MM.1S (cell line): ENCODE data around the gene IDH2.

Experiments used
- CTCF ChIP-seq: fragments of 300-600 bp; sonication (generic); IDR thresholded peaks from 2 replicates; pipeline ENCODE4 v1.5.1; 2016; ENCODE audit warnings: antibody characterized with exemption, low read length, mixed read lengths
- EZH2 ChIP-seq: fragments of 300-600 bp; sonication (generic); optimal IDR thresholded peaks from 2 replicates; pipeline ENCODE3; 2017; ENCODE audit warnings: low read depth, mild to moderate bottlenecking, antibody characterized with exemption, low read length, mixed read lengths

GRCh38 chr15:90095521-90095959, 6.7 kb downstream of the IDH2 start:
- TF ChIP-seq CTCF (no peak), EZH2 (no peak)
